GM21576 (cell line): Measurements from ENCODE around the gene UBASH3B.
A peak's percentile ranks its signal among the peaks of the same experiment; 100 is the strongest.
"Not testable (repeated sequence)": the region's sequence is repeated elsewhere in the genome, so short reads cannot be mapped to it uniquely, and the experiment has no call there.

Experiments
- ATAC-seq: cut with Tn5 transposase; IDR thresholded peaks from one replicate; pipeline ENCODE4 v1.9.1; 2021; ENCODE audit warnings: mild to moderate bottlenecking, moderate library complexity; ENCODE audit not compliant: unreplicated experiment

Gene UBASH3B

GRCh38 chr11:122655527-122656072 lies at the start of gene UBASH3B:
Gene UBASH3B (plus strand): TSS chr11:122655722. CDS start chr11:122656050, 328 bp downstream.
- ATAC-seq: peak; percentile 75

- not testable (repeated sequence) for ATAC-seq
These were observed 48.4 kb upstream of the UBASH3B start for GRCh38 chr11:122607162-122607561.

- no peak for ATAC-seq
These were observed 43.2 kb upstream of the UBASH3B start for GRCh38 chr11:122612123-122612824.

GRCh38 chr11:122616718-122617117 lies 38.8 kb upstream of the UBASH3B start:
- no peak for ATAC-seq

- no peak for ATAC-seq
These were observed 38.2 kb upstream of the UBASH3B start for GRCh38 chr11:122617297-122617696.

- ATAC-seq: no peak
These were observed 37.6 kb upstream of the UBASH3B start for GRCh38 chr11:122617926-122618325.

- ATAC-seq: no peak
These were observed 36.6 kb upstream of the UBASH3B start for GRCh38 chr11:122618927-122619326.

- ATAC-seq: no peak
These were observed 35.8 kb upstream of the UBASH3B start for GRCh38 chr11:122619757-122620156.

- ATAC-seq: not testable (repeated sequence)
These were observed 30.0 kb upstream of the UBASH3B start for GRCh38 chr11:122625501-122625900.

- no peak for ATAC-seq
These were observed 29.4 kb upstream of the UBASH3B start for GRCh38 chr11:122625976-122626665.

GRCh38 chr11:122627745-122628144 lies 27.8 kb upstream of the UBASH3B start:
- ATAC-seq: no peak

GRCh38 chr11:122628810-122629555 lies 26.5 kb upstream of the UBASH3B start:
- ATAC-seq: no peak

GRCh38 chr11:122632181-122632824 lies 23.2 kb upstream of the UBASH3B start:
- ATAC-seq: no peak

GRCh38 chr11:122633219-122633829 lies 22.2 kb upstream of the UBASH3B start:
- ATAC-seq: peak; percentile 53

GRCh38 chr11:122634501-122634900 lies 21.0 kb upstream of the UBASH3B start:
- ATAC-seq: no peak

GRCh38 chr11:122637541-122637940 lies 18.0 kb upstream of the UBASH3B start:
- ATAC-seq: no peak

GRCh38 chr11:122642472-122642922 lies 13.0 kb upstream of the UBASH3B start:
- ATAC-seq: no peak

- ATAC-seq: no peak
These were observed 12.6 kb upstream of the UBASH3B start for GRCh38 chr11:122642971-122643370.

GRCh38 chr11:122645847-122646246 lies 9.7 kb upstream of the UBASH3B start:
- ATAC-seq: no peak
